Measurements from ENCODE around the gene MFSD8. TPM values are rescaled to one million over a fixed set of nuclear protein-coding genes. Genes with fewer than 3 reads are reported as not detected.
A peak's percentile ranks its signal among the peaks of the same experiment; 100 is the strongest.
"Not testable (repeated sequence)": the region's sequence is repeated elsewhere in the genome, so short reads cannot be mapped to it uniquely, and the experiment has no call there.

Gene MFSD8
- total and polyA plus RNA-seq, 2 donors (not counting 1 experiment from before 2014, with no cell fraction given): 18.8 to 28.6 TPM

- DNase-seq (ENCODE audit: low read depth in 2 of 2): no peak
- H2AFZ ChIP-seq (ENCODE audit: low read length): no peak overlapping the region
- H3K9me3 ChIP-seq (ENCODE audit: control insufficient read depth, insufficient read depth, low read depth, low read length): no peaks in the 10 kb centered on the region
- H3K4me1 ChIP-seq (ENCODE audit: control insufficient read depth, extremely low read depth, insufficient read depth, low read length): peaks cover 2% of the 10 kb centered on the region
- H4K20me1 ChIP-seq (ENCODE audit: control insufficient read depth, extremely low read depth, insufficient read depth, low read length): no peaks in the 10 kb centered on the region
- H3K79me2 ChIP-seq (ENCODE audit: control insufficient read depth, insufficient read depth, low read length): peaks cover 15% of the 10 kb centered on the region
- no peaks in the 10 kb centered on the region for H3K36me3 ChIP-seq (ENCODE audit: control insufficient read depth, insufficient read depth, low read length)
- H3K27ac ChIP-seq (ENCODE audit: insufficient read depth, low read length): no peak overlapping the region
- H3K4me3 ChIP-seq (replicated peaks in 1 of 4; ENCODE audit: control extremely low read depth in 1 of 4, insufficient read depth in 1 of 4, low read depth in 3 of 4, low read length in 4 of 4): no peak overlapping the region
- no peak for TF ChIP-seq EZH2 (IDR thresholded peaks at IDR 0.05; ENCODE audit: low read length, missing control alignments)
- TF ChIP-seq, protein P1, sequence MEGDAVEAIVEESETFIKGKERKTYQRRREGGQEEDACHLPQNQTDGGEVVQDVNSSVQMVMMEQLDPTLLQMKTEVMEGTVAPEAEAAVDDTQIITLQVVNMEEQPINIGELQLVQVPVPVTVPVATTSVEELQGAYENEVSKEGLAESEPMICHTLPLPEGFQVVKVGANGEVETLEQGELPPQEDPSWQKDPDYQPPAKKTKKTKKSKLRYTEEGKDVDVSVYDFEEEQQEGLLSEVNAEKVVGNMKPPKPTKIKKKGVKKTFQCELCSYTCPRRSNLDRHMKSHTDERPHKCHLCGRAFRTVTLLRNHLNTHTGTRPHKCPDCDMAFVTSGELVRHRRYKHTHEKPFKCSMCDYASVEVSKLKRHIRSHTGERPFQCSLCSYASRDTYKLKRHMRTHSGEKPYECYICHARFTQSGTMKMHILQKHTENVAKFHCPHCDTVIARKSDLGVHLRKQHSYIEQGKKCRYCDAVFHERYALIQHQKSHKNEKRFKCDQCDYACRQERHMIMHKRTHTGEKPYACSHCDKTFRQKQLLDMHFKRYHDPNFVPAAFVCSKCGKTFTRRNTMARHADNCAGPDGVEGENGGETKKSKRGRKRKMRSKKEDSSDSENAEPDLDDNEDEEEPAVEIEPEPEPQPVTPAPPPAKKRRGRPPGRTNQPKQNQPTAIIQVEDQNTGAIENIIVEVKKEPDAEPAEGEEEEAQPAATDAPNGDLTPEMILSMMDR (conservative IDR thresholded peaks at IDR 0.05 in 1 of 2, IDR thresholded peaks at IDR 0.05 in 1 of 2; ENCODE audit: low read depth in 1 of 2, low read length in 2 of 2): no peak
- no peaks in the 10 kb centered on the region for H3K27me3 ChIP-seq (ENCODE audit: control insufficient read depth, insufficient read depth, low read length)
- H3K9ac ChIP-seq (ENCODE audit: insufficient read depth, low read length): no peak overlapping the region
- no peak overlapping the region for H3K4me2 ChIP-seq (ENCODE audit: extremely low read depth, insufficient read depth, low read length)
Measured at GRCh38 chr4:127968586-127968985, 3.6 kb upstream of the MFSD8 start.

DNA sequence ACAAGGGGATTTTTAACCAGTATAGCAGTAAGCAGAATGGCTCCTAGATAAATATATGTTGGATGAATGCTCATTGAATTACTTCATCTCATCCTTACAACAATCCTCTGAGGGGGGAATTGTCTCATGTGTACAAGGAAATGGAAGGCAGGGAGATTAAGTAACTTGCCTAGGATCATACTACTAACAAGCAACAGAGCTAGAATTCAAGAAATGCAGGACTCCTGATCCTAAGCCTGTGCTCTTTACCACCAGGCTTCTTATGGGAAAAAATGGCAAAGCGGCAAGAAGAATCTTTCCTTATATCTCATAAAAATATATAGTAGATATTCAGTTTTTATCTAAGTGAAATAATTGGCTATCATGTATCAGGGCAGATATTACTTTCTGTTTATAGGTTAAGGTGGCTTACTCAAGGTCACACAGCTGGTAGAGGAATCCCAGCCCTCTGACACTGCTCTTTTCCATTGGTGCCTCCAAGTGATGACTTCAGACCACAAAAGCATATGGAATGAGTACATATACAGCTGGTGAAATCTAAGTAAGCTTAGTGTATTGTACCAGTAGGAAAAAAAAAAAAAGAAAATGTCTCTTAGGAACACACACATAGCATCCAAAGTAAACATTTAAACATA, 2.3 kb upstream of the MFSD8 start:
- Histone ChIP-seq H3K79me2 (ENCODE audit: control insufficient read depth, insufficient read depth, low read length) (peaks cover 15% of the 10 kb centered on the region), H3K4me2 (ENCODE audit: extremely low read depth, insufficient read depth, low read length) (no peak overlapping the region), H3K4me3 (replicated peaks in 1 of 4; ENCODE audit: control extremely low read depth in 1 of 4, insufficient read depth in 1 of 4, low read depth in 3 of 4, low read length in 4 of 4) (no peak overlapping the region)

DNA sequence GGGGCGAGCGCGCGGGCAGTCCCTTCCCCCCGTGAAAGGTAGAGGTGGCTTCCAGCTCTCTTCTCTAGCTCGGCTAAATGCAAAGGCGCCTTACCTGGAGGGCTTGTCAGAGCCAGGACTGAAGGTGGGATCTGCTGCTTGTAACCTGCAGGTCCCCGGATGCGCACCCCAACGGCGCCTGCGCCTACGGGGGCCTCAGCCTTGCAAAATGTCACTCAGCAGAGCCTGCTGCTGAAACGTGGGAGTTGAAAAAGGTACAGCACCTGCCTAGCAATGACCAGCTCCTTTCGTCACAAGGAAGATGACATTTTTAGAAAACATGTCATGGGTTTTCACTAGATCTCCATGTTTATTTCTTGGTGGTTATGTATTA, 816 bp upstream of the MFSD8 start:
- Histone ChIP-seq H3K36me3 (ENCODE audit: control insufficient read depth, insufficient read depth, low read length) (no peaks in the 10 kb centered on the region), H4K20me1 (ENCODE audit: control insufficient read depth, extremely low read depth, insufficient read depth, low read length) (no peaks in the 10 kb centered on the region), H3K27ac (ENCODE audit: insufficient read depth, low read length) (peak overlapping the region; percentile 80), H3K27me3 (ENCODE audit: control insufficient read depth, insufficient read depth, low read length) (no peaks in the 10 kb centered on the region), H3K79me2 (ENCODE audit: control insufficient read depth, insufficient read depth, low read length) (peaks cover 15% of the 10 kb centered on the region), H3K4me1 (ENCODE audit: control insufficient read depth, extremely low read depth, insufficient read depth, low read length) (peaks cover 2% of the 10 kb centered on the region), H3K9me3 (ENCODE audit: control insufficient read depth, insufficient read depth, low read depth, low read length) (no peaks in the 10 kb centered on the region), H3K4me2 (ENCODE audit: extremely low read depth, insufficient read depth, low read length) (peak overlapping the region; percentile 46), H3K9ac (ENCODE audit: insufficient read depth, low read length) (peak overlapping the region; percentile 93), H2AFZ (ENCODE audit: low read length) (peak overlapping the region; percentile 87), H3K4me3 (replicated peaks in 1 of 4; ENCODE audit: control extremely low read depth in 1 of 4, insufficient read depth in 1 of 4, low read depth in 3 of 4, low read length in 4 of 4) (peak overlapping the region; percentile 64 to 97 (median 82))
- TF ChIP-seq, protein P1 (conservative IDR thresholded peaks at IDR 0.05 in 1 of 2, IDR thresholded peaks at IDR 0.05 in 1 of 2; ENCODE audit: low read depth in 1 of 2, low read length in 2 of 2): no peak
- TF ChIP-seq EZH2 (IDR thresholded peaks at IDR 0.05; ENCODE audit: low read length, missing control alignments): no peak
- DNase-seq (ENCODE audit: low read depth in 2 of 2): peak; percentile 21 to 30

More for the DNA sequence above, 2.3 kb upstream of the MFSD8 start:
- peak in 1 of 2 donors; percentile 13 for DNase-seq (ENCODE audit: low read depth in 2 of 2)
- TF ChIP-seq, protein P1 (conservative IDR thresholded peaks at IDR 0.05 in 1 of 2, IDR thresholded peaks at IDR 0.05 in 1 of 2; ENCODE audit: low read depth in 1 of 2, low read length in 2 of 2): no peak
- TF ChIP-seq EZH2 (IDR thresholded peaks at IDR 0.05; ENCODE audit: low read length, missing control alignments): no peak
- Histone ChIP-seq H3K9me3 (ENCODE audit: control insufficient read depth, insufficient read depth, low read depth, low read length) (no peaks in the 10 kb centered on the region), H4K20me1 (ENCODE audit: control insufficient read depth, extremely low read depth, insufficient read depth, low read length) (no peaks in the 10 kb centered on the region), H3K27ac (ENCODE audit: insufficient read depth, low read length) (no peak overlapping the region), H3K4me1 (ENCODE audit: control insufficient read depth, extremely low read depth, insufficient read depth, low read length) (peaks cover 2% of the 10 kb centered on the region), H3K36me3 (ENCODE audit: control insufficient read depth, insufficient read depth, low read length) (no peaks in the 10 kb centered on the region), H2AFZ (ENCODE audit: low read length) (no peak overlapping the region), H3K27me3 (ENCODE audit: control insufficient read depth, insufficient read depth, low read length) (no peaks in the 10 kb centered on the region), H3K9ac (ENCODE audit: insufficient read depth, low read length) (no peak overlapping the region)

GRCh38 chr4:127964426-127965061, 429 bp downstream of the MFSD8 start:
- not testable (repeated sequence) for DNase-seq (ENCODE audit: low read depth in 2 of 2); H3K36me3 ChIP-seq (ENCODE audit: control insufficient read depth, insufficient read depth, low read length)

More at GRCh38 chr4:127964426-127965061, 429 bp downstream of the MFSD8 start:
- not testable (repeated sequence) for H3K4me1 ChIP-seq (ENCODE audit: control insufficient read depth, extremely low read depth, insufficient read depth, low read length); H3K27me3 ChIP-seq (ENCODE audit: control insufficient read depth, insufficient read depth, low read length); H3K9me3 ChIP-seq (ENCODE audit: control insufficient read depth, insufficient read depth, low read depth, low read length); H4K20me1 ChIP-seq (ENCODE audit: control insufficient read depth, extremely low read depth, insufficient read depth, low read length)
- Histone ChIP-seq H3K9ac (ENCODE audit: insufficient read depth, low read length) (peak overlapping the region; percentile 93), H2AFZ (ENCODE audit: low read length) (peak overlapping the region; percentile 98), H3K27ac (ENCODE audit: insufficient read depth, low read length) (peak overlapping the region; percentile 80), H3K4me2 (ENCODE audit: extremely low read depth, insufficient read depth, low read length) (peak overlapping the region; percentile 34), H3K4me3 (replicated peaks in 1 of 4; ENCODE audit: control extremely low read depth in 1 of 4, insufficient read depth in 1 of 4, low read depth in 3 of 4, low read length in 4 of 4) (peak overlapping the region; percentile 64 to 97 (median 82)), H3K79me2 (ENCODE audit: control insufficient read depth, insufficient read depth, low read length) (peaks cover 15% of the 10 kb centered on the region)

Measured in fibroblast of lung (primary cell).